ENCODE results near the gene STAT5B. TPM values are rescaled to one million over a fixed set of nuclear protein-coding genes. Genes with fewer than 3 reads are reported as not detected.

STAT5B gene
- total RNA-seq, 4 donors from 2014 or later: 72.1 to 187 (median 144) TPM

- TF ChIP-seq POLR2A (IDR thresholded peaks at IDR 0.05): no peak
- no peak for TF ChIP-seq CTCF (IDR thresholded peaks at IDR 0.05)
- H3K27ac ChIP-seq: no peak overlapping the region
- intact Hi-C loops (cut with DNase I; ENCODE audit: low total_unique reads): no loop called here
- no peaks in the 10 kb centered on the region for H3K4me1 ChIP-seq
- H3K27me3 ChIP-seq: no peaks in the 10 kb centered on the region
- DNase-seq: no peak
- no peaks in the 10 kb centered on the region for H3K9me3 ChIP-seq
- H3K4me3 ChIP-seq: no peak overlapping the region
- H3K36me3 ChIP-seq: no peaks in the 10 kb centered on the region
Measured at GRCh38 chr17:42202696-42203095, 73.5 kb downstream of the STAT5B start.

GRCh38 chr17:42202159-42202558 lies 74.0 kb downstream of the STAT5B start:
- Histone ChIP-seq H3K27ac (no peak overlapping the region), H3K9me3 (no peaks in the 10 kb centered on the region), H3K36me3 (no peaks in the 10 kb centered on the region), H3K4me3 (no peak overlapping the region), H3K27me3 (no peaks in the 10 kb centered on the region), H3K4me1 (no peaks in the 10 kb centered on the region)
- DNase-seq: no peak
- intact Hi-C loops (cut with DNase I; ENCODE audit: low total_unique reads): no loop called here
- TF ChIP-seq CTCF (IDR thresholded peaks at IDR 0.05) (no peak), POLR2A (IDR thresholded peaks at IDR 0.05) (no peak)

GRCh38 chr17:42201458-42201772 lies 74.8 kb downstream of the STAT5B start:
- no peak overlapping the region for H3K4me3 ChIP-seq
- H3K9me3 ChIP-seq: no peaks in the 10 kb centered on the region
- no peaks in the 10 kb centered on the region for H3K36me3 ChIP-seq
- H3K4me1 ChIP-seq: no peaks in the 10 kb centered on the region
- TF ChIP-seq POLR2A (IDR thresholded peaks at IDR 0.05) (no peak), CTCF (IDR thresholded peaks at IDR 0.05) (no peak)
- no peak overlapping the region for H3K27ac ChIP-seq
- no peak for DNase-seq
- intact Hi-C loops (cut with DNase I; ENCODE audit: low total_unique reads): no loop called here
- H3K27me3 ChIP-seq: no peaks in the 10 kb centered on the region

- Histone ChIP-seq H3K9me3 (no peaks in the 10 kb centered on the region), H3K4me1 (no peaks in the 10 kb centered on the region), H3K4me3 (no peak overlapping the region), H3K27me3 (no peaks in the 10 kb centered on the region), H3K27ac (no peak overlapping the region), H3K36me3 (no peaks in the 10 kb centered on the region)
- DNase-seq: no peak
- no peak for TF ChIP-seq CTCF (IDR thresholded peaks at IDR 0.05)
- intact Hi-C loops (cut with DNase I; ENCODE audit: low total_unique reads): no loop called here
Measured at GRCh38 chr17:42200706-42201457, 75.3 kb downstream of the STAT5B start.

GRCh38 chr17:42199416-42200011 lies 76.7 kb downstream of the STAT5B start:
- DNase-seq: no peak
- Histone ChIP-seq H3K27me3 (no peaks in the 10 kb centered on the region), H3K4me3 (no peak overlapping the region), H3K9me3 (no peaks in the 10 kb centered on the region), H3K4me1 (no peaks in the 10 kb centered on the region), H3K27ac (no peak overlapping the region), H3K36me3 (no peaks in the 10 kb centered on the region)
- intact Hi-C loops (cut with DNase I; ENCODE audit: low total_unique reads): no loop called here
- TF ChIP-seq POLR2A (IDR thresholded peaks at IDR 0.05): no peak
- TF ChIP-seq CTCF (IDR thresholded peaks at IDR 0.05): no peak
